Measurements from ENCODE around the gene NUPR2.
"Not testable (repeated sequence)": the region's sequence is repeated elsewhere in the genome, so short reads cannot be mapped to it uniquely, and the experiment has no call there.

Gene NUPR2

DNA sequence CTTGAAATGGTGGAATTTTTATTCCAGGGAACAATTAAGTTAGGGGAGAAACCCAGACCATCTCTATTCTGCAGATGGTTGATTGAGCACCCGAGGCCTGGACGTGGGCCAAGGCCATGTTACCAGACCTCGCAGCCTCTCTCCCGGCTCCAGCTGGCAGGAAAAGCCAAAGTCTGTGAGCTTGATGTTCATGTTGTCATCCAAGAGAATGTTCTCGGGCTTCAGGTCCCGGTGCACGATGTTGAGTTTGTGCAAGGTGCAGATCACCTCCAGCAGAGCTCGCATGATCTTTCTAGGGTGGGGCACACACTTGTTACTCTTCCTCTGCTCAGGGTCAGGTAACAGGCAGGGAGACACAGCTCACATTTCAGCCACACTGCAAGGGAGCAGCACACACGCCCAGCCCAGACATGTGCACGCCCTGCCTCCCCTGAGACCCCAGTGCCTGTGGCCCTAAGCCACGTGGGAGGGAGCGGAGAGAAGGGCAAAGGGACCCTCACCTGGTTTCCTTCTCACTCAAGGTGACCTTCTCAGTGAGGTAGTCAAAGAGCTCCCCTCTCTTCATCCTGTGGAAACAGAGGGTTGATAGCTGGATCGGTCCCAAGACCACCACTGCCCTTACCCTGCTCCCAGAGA is 32.9 kb downstream of the NUPR2 start:
- no peak for DNase-seq

- DNase-seq = no peak
Measured at GRCh38 chr7:56081626-56082340, 34.4 kb downstream of the NUPR2 start.

GRCh38 chr7:56080726-56081435 is 35.3 kb downstream of the NUPR2 start:
- DNase-seq = not testable (repeated sequence)

DNA sequence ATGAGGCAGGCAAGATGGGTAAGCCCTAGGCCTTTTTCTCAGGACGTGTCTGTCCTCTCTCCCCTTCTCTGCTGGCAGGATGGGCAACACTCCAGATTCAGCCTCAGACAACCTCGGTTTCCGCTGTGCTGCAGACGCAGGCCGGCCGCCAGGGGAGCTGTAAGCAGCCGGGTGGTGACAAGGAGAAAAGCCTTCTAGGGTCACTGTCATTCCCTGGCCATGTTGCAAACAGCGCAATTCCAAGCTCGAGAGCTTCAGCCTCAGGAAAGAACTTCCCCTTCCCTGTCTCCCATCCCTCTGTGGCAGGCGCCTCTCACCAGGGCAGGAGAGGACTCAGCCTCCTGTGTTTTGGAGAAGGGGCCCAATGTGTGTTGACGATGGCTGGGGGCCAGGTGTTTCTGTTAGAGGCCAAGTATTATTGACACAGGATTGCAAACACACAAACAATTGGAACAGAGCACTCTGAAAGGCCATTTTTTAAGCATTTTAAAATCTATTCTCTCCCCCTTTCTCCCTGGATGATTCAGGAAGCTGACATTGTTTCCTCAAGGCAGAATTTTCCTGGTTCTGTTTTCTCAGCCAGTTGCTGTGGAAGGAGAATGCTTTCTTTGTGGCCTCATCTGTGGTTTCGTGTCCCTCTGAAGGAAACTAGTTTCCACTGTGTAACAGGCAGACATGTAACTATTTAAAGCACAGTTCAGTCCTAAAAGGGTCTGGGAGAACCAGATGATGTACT is 36.6 kb downstream of the NUPR2 start:
- no peak for DNase-seq

DNA sequence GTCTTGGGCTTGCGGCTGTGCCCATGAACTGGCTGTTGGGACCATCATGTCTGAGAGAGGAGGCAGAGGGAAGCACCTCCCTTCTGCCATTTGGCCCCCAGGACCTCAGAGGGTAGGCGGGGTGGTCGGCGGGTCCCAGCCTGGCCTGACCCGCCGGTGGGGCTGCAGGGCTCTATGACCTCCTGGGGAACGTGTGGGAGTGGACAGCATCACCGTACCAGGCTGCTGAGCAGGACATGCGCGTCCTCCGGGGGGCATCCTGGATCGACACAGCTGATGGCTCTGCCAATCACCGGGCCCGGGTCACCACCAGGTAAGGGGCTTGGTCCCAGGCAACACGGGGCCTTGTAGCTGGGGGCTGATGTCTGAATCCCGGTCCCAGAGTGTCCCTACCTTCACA is 38.0 kb downstream of the NUPR2 start:
- no peak for DNase-seq

- no peak for DNase-seq
Measured at GRCh38 chr7:56077681-56078080, 38.5 kb downstream of the NUPR2 start.

- DNase-seq = peak; percentile 23 to 70 (median 46)
Measured at GRCh38 chr7:56074371-56074791, 41.8 kb downstream of the NUPR2 start.

- not testable (repeated sequence) for DNase-seq
Measured at GRCh38 chr7:56066376-56066775, 49.8 kb downstream of the NUPR2 start.
